GM21515 (cell line): ENCODE results near the gene BSND.
"Not testable (repeated sequence)": the region's sequence is repeated elsewhere in the genome, so short reads cannot be mapped to it uniquely, and the experiment has no call there.

Experiments used
- ATAC-seq: cut with Tn5 transposase; IDR thresholded peaks from one replicate; pipeline ENCODE4 v1.9.1; 2021; ENCODE audit not compliant: unreplicated experiment

The BSND gene

GRCh38 chr1:54998677-54999076 is at the start of gene BSND:
BSND (plus strand) TSS chr1:54998933; CDS start chr1:54999187, 254 bp downstream.
- no peak for ATAC-seq

GRCh38 chr1:54949053-54949452 is 49.7 kb upstream of the BSND start:
- ATAC-seq = no peak

GRCh38 chr1:54950006-54950368 is 48.7 kb upstream of the BSND start:
- no peak for ATAC-seq

GRCh38 chr1:54950369-54951163 is 48.2 kb upstream of the BSND start:
- ATAC-seq = no peak

- no peak for ATAC-seq
Observed at GRCh38 chr1:54951810-54952226, 46.9 kb upstream of the BSND start.

- no peak for ATAC-seq
Observed at GRCh38 chr1:54952950-54953718, 45.6 kb upstream of the BSND start.

GRCh38 chr1:54953846-54954245 is 44.9 kb upstream of the BSND start:
- ATAC-seq = no peak

GRCh38 chr1:54955359-54955758 is 43.4 kb upstream of the BSND start:
- no peak for ATAC-seq

GRCh38 chr1:54956726-54957125 is 42.0 kb upstream of the BSND start:
- ATAC-seq = no peak

GRCh38 chr1:54959241-54959640 is 39.5 kb upstream of the BSND start:
- no peak for ATAC-seq

- no peak for ATAC-seq
Observed at GRCh38 chr1:54962612-54963395, 35.9 kb upstream of the BSND start.

GRCh38 chr1:54963829-54964228 is 34.9 kb upstream of the BSND start:
- not testable (repeated sequence) for ATAC-seq

- ATAC-seq = peak; percentile 92
Observed at GRCh38 chr1:54965624-54966340, 33.0 kb upstream of the BSND start.

GRCh38 chr1:54967372-54967771 is 31.4 kb upstream of the BSND start:
- ATAC-seq = no peak

GRCh38 chr1:54968551-54968950 is 30.2 kb upstream of the BSND start:
- no peak for ATAC-seq

- no peak for ATAC-seq
Observed at GRCh38 chr1:54969879-54970278, 28.9 kb upstream of the BSND start.

- peak; percentile 2 for ATAC-seq
Observed at GRCh38 chr1:54970901-54971300, 27.8 kb upstream of the BSND start.

GRCh38 chr1:54971317-54971791 is 27.4 kb upstream of the BSND start:
- ATAC-seq = peak; percentile 71

- ATAC-seq = no peak
Observed at GRCh38 chr1:54972436-54972835, 26.3 kb upstream of the BSND start.

- no peak for ATAC-seq
Observed at GRCh38 chr1:54973205-54973921, 25.4 kb upstream of the BSND start.
